ENCODE results near the gene MKNK1.

DNA sequence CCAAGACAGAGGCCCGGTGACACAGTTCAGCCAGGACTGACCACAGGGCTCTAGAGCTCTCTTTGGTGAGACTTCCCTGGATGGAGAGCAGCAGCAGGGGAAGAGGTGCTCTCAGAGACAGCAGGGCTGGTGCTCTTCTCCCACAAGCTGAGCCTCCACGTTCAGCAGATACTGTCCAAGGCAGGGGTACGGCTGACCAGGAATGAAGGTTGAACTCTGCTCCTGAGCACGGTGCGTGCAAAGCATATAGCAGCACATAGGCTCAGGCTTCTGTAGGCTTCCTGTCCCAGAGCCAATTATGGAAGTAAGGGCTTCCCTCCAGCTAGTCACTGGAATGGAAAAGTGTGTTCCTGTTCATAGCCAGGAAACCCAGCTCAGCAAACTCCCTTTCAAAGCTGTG, 90.5 kb downstream of the MKNK1 start:
- TF ChIP-seq EZH2 (IDR thresholded peaks at IDR 0.05; ENCODE audit: insufficient read depth, poor library complexity, severe bottlenecking) (no peak), EZH2phosphoT487 (IDR thresholded peaks at IDR 0.05; ENCODE audit: insufficient read depth, low read depth) (no peak)
